ENCODE measurements around the gene SLC2A6.

Gene SLC2A6

DNA sequence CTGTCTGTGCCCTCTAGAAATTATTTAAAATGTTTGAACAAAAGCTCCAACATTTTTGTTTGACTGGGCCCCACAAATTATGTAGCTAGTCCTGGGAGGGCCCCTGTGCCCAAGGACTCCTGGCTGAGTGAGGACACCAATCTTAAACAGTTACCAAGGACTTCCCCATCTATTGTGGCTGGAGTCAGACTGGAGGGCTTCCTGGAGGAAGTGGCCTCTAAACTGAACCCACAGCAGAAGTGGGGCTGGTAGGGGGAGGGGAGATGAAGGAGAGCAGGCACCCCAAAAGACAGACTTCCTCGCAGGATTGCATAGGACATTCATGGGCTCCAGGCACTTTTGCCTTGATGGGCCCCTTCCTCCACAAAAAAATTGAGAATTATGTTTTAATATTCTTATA, 48.7 kb downstream of the SLC2A6 start:
- DNase-seq, result no peak

DNA sequence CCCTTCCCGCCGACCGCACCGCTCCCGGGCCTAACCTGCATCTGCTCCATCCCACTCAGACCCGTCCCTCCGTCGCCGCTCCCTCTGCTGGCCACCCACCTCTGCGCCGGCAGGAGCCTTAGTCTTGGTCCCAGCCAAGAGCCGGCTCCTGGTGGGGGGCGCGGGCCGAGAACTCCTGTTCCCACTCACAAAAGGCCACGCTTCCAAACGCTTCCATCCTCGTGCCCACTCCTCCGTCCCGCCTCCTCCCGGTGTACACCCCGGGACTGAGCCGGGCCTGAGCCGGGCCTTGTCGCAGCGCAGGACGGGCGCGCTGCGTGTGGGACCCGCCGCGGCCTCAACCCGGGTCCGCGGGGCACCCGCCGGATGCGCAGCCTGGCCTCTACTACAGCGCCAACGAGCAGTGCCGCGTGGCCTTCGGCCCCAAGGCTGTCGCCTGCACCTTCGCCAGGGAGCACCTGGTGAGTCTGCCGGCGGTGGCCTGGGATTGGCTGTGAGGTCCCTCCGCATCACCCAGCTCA, 49.2 kb downstream of the SLC2A6 start:
- DNase-seq, result no peak

DNA sequence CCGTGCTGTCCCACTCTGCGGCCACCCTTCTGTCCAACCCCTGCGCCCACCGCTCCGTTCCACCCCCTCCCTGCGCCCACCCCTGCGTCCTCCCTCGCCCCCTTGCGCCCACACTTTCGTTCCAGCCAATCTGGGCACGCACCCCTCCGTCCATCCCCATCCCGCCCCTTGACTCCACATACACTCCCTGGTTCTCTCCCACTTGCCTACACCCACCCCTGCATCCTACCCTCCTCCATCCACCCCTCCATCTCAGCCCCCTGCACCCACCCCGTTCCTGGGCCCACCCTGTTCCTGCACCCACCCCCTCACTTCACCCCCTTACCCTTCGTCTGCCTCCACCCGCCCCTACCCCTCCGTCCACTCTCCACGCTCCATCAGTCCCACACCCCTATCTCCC, 49.7 kb downstream of the SLC2A6 start:
- DNase-seq, result no peak

DNA sequence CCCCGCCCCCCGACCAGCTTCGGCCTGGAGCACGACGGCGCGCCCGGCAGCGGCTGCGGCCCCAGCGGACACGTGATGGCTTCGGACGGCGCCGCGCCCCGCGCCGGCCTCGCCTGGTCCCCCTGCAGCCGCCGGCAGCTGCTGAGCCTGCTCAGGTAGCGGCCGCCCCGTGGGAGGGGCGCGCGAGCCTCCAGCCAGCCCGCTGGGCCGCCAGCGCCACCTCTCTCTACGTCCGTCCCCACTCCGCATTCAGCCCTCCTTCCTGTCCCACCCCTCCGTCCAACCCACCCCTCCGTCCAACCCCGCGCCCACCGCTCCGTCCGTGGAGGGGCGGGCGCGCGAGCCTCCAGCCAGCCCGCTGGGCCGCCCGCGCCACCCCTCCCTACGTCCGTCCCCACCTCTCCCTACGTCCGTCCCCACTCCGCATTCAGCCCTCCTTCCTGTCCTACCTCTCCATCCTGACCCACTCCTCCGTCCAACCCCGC, 50.2 kb downstream of the SLC2A6 start:
- no peak for DNase-seq

DNA sequence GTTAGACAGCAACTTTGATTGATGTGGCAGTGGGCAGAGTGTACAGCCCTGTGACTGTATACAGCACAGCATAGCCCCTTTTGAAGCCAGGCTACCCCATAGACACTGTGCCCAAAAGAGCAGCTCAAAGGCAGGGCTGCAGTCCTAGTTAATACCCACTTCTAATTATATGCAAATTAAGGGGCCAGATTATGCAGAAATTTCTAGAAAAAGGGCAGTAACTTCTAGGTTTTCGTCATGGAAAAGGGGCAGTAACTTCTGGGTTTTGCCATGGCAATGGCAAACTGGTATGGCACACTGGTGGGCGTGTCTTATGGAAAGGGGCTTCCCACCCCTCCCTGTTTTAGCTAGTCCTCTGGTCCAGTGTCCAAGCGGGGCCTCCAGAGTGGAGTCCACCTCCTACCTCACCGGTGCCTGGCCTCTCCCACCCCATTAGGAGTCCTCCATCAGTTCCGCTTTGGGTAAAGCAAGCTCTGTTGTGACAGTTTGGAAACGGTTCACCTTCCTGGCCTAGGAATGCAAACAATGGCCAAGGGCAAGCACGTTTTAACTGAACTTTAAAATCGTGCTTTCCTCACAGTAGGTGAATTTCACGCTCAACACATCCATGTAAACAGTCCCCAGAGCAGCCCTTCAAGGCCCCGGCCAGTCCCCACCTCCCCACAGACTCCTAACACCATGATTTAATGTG, 51.1 kb downstream of the SLC2A6 start:
- DNase-seq, result no peak

DNA sequence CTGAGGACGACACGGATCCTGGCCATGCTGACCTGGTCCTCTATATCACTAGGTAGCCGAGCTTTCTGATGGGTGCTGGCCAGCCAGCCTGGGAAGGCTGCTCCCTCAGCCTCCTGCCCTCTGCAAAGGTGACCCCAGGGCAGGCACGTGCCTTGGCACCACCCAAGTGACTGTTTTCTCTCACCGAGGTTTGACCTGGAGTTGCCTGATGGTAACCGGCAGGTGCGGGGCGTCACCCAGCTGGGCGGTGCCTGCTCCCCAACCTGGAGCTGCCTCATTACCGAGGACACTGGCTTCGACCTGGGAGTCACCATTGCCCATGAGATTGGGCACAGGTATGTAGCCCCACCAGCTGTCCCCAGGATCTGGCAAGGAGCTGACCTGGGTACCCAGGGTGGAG, 52.9 kb downstream of the SLC2A6 start:
- no peak for DNase-seq

DNA sequence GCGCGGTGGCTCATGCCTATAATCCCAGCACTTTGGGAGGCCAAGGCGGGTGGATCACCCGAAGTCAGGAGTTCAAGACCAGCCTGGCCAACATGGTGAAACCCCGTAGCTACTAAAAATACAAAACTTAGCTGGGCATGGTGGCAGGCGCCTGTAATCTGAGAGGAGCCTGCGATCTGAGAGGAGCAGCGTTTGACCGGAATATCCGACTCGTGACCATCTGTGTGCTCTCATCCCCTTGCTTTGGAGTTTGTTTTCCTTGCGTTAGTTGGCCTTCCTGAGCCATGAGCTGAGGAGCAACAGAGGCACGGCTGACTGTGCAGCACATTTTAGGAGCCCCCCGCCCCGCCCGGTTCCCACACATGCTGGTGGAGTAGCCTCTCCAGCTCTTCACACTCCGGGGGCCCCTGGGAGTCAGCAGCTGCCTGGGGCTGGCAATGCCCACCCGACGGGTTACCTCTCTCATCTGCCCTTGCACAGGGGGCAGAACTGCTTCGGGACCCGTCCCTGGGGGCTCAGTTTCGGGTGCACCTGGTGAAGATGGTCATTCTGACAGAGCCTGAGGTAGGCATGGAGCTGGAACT, 53.8 kb downstream of the SLC2A6 start:
- no peak for DNase-seq

DNA sequence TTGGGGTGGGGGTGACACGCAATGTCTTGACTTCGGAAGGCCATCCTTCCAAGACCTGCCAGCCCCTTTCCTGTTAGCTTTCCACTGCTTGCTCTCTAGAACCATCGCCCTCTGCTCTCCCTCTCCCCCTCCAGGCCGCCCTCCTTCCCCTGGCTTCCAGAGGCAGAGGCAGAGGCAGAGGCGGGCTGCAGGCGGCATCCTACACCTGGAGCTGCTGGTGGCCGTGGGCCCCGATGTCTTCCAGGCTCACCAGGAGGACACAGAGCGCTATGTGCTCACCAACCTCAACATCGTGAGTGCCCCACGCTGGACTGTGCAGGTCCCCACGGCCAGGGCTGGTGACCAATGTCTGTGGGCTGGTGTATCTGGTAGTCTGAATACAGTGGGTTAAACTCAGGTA, 54.7 kb downstream of the SLC2A6 start:
- no peak for DNase-seq

DNA sequence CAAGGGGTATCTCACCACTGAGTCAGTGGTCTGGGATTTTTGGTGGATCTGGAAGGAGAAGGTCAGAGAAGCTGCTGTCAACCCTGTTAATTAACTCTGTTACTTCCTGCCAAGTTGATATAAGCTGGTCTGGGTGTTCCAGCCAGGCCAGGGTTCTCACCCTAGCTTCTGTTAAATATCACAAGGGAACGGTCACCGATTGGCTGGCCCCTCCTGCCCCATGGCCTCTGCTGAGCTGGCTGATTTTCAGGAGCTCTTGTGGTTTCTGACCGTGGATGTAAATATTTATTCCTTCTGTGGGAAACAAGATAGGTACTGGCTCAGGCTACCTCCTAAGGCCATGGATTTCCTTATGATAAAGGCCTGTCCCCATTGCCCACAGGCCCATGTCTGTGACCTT, 55.7 kb downstream of the SLC2A6 start:
- DNase-seq, result no peak

DNA sequence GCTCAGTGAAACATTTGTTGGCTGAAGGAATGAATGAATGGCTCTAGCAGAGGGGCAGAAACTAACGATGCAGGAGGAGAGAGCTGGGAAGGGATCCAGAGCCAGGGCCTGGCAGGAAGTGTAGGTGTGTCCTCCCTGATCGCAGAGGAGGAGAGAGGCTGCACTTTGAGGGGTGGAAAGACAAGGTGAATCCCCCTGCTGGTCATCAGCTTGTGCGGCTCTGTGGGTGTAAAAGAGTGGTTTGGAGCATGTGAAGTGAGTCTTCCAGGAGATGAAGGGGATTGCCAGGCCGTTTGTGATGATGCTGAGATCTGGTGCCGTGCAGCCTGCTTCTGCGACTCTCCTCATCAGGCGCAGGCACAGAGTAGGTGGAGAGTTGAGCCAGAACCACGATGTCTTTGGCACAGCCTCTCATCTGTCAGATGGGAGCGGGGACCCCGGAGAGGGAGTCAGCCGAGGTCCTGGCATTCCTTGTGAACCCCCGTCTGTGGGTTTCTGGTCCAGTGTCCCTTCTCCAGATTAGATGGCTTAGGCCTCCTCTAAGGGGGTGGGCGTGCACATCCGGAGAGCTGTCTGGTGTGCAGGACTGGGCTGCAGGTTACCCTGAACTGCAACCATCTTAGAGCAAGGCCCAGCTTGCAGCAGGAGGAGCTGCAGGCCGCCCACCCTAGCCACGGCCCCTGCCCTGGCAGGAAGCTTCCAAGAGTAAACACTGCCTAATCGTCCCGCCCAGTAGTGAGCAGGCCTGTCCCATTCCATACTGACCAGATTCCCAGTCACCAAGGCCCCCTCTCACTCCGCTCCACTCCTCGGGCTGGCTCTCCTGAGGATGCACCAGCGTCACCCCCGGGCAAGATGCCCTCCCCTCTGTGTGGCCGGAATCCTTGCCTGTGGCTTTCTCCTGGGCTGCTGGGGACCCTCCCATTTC, 57.0 kb downstream of the SLC2A6 start, which contains the start of gene ADAMTS13:
Gene ADAMTS13 (plus strand): TSS at position 753 of the 928 bp plus-strand sequence. CDS start 77 bp downstream, at position 830.
- DNase-seq, result no peak

Measured in CD4-positive, alpha-beta T cell treated with Interleukin-15 for 1 hour (primary cell).